NCI-H2227 treated with DMSO at 0.1 percent for 48 hours (cell line): Measurements from ENCODE around the gene FAM240A.
"Not testable (repeated sequence)": the region's sequence is repeated elsewhere in the genome, so short reads cannot be mapped to it uniquely, and the experiment has no call there.

Source experiments
- DNase-seq: peaks from one replicate; lab custom pipeline; 2025; lab: John Stamatoyannopoulos, UW

The FAM240A gene

DNA sequence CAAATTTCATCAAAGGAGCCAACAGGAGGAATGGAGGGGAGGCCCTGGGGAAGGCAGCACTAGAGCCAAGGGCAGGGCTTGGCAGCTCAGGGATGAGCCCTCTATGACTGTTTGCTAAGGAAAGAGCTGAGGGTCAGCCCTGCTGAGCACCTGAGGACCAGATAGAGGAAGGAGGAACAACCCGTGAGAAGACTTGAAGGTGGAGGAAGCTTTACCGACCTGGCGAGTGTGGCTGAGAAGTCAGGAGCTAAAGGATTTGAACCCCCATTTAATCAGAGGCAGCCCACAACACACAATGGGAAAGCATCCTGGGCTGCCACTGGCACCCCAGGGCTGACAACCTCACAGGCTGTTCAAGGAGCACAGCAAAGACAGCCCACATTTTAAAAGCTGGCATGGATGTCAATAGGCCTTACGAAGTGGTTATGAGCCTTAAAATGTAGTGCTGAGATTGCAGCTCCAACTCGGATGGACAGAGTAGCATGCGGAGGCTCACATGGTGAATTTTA is 25.5 kb upstream of the FAM240A start:
- no peak for DNase-seq

DNA sequence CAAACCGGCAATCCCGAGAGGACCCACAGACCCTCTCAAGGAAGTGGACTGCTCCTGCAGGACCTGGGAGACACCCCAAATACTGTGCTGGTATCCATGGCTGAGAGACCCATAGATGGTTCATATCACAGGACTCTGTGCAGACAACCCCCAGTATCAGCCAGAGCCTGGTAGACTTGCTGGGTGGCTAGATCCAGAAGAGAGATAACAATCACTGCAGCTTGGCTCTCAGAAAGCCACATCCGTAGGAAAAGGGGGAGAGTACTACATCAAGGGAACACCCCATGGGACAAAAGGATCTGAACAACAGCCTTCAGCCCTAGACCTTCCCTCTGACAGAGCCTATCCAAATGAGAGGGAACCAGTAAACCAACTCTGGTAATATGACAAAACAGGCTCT is 25.1 kb upstream of the FAM240A start:
- not testable (repeated sequence) for DNase-seq

DNA sequence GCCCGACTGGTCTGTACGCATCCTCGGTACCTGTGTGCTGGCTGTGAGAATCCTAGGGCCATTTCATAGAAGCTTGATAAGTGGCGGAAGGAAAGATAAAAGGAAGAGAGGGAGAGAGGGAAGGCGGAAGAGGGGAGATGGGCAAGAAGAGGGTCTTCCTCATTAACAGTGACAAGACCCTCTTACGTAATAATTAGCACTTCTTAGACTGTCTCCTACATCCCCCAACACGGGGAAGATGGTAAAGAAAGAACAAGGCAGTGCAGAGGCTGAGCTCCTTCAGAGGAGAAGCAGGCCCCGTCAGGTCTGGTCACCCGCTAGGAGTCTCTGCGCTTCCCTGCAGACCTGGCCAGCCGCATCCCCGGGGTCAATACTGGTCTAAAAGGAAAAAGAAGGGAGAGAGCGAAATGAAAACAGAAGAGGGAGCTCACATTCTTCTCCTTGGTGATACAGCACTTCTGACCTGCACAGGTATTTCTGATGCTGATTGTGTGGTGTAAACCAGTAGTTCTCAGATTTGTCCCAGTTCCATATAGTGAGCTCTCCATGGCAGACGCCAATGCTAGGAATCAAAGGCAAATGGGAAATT is 19.0 kb upstream of the FAM240A start:
- DNase-seq: no peak

DNA sequence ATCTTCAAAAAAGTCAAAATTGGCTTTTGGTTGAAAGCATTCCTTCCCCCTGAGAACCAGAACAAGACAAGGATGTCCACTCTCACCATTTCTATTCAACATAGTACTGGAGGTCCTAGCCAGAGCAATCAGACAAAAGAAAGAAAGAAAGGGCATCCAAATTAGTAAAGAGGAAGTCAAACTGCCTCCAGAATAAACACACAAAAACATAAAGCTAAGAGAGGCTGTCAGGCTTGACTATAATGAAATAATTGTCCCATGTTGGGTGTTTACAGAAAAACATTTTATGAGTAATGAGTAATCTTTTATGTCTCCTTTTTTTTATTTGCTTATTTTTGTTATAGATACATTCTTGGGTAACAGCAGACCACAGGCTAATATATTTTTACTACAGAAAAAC is 18.3 kb upstream of the FAM240A start:
- no peak for DNase-seq

DNA sequence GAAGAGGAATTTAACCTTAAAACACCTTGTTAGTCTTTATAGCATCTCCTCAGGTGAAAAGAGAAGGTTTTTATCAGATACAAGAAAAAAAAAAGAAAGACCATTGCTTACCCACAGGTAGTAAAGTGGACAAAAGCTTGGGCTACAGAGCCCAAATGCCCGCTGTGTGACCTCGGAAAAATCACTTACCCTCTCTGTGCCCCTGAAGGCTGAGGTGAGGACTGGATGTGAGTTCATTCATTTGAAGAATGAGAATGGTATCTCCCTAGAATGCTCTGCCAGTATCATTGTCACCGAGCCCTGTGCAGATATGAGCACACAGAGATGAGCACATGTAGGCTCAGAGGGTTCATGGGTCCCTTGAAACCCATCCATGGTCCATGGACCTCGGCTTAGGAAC is 17.6 kb upstream of the FAM240A start:
- no peak for DNase-seq

DNA sequence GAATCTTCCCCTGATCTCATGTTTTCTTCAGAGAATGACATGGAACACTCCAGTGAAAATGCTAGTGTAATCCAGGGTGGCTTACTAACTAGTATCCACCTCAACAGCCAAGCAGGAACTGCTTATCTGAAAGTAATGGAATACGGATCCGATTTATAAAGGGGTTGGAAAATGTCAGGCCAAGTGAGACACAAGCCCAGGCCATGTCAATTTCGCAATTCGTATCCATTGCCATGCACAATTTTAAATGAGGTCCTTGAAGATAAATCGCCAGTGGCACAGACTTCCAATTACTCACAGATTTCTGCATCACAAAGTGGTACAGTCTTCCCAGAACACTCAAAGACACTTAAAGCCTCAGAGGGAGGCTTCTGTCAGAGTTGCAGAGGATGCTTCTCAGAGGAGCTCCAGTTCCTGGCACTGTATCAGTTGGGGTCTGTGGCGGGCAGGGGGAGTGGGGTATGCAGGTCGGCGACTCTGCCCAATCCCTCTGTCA is 16.5 kb upstream of the FAM240A start:
- DNase-seq: no peak

GRCh38 chr3:46599590-46599989 is 12.7 kb upstream of the FAM240A start:
- DNase-seq: no peak

GRCh38 chr3:46603446-46604046 is 8.8 kb upstream of the FAM240A start:
- DNase-seq: peak; percentile 46

GRCh38 chr3:46604127-46604526 is 8.2 kb upstream of the FAM240A start:
- no peak for DNase-seq

DNA sequence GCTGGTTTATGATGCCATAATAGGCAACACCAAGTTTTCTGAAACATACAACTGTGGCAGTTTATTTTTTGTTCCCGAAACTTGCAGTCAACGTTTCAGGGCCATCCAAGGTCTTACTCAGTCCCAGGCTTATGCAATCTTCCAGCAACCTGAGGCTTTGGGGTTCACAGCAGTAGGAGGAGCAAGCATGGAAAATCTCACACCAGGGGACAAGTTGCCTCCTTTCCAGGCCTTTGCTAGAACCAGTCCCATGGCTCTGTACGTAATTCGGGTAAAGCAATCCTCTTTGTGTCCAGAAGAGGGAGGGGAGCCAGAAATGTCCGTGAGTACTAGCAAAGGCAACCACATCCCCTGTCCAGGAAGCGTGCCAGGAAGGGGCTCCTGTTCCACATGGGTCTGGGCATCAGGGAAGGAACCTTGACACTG is 4.7 kb upstream of the FAM240A start:
- DNase-seq: no peak

- DNase-seq: no peak
These were observed 3.1 kb upstream of the FAM240A start for GRCh38 chr3:46609212-46609721.

- no peak for DNase-seq
These were observed 2.2 kb upstream of the FAM240A start for GRCh38 chr3:46609944-46610722.

- DNase-seq: no peak
These were observed 1.1 kb downstream of the FAM240A start for GRCh38 chr3:46613313-46614005.

DNA sequence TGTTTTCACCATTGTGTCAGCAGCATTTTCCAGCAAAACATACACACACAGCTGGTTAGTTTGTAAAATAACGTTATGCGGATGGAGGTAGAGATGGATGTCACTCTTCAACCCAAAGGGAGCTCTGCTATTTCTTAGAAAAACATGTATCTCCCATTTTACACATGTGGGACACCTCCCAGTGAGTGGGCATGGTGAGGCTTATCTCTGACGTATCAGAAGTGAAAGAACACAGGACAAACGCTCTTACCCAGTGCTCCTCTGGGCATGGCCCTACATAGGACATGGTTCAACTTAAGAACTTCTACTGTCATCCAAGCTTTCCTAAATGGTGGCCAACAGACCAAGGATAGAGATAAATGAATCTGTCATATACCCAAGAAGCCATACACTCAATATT is 2.1 kb downstream of the FAM240A start:
- DNase-seq: no peak

GRCh38 chr3:46615050-46615775 is 2.9 kb downstream of the FAM240A start:
- no peak for DNase-seq

GRCh38 chr3:46615976-46616375 is 3.7 kb downstream of the FAM240A start:
- DNase-seq: no peak

- no peak for DNase-seq
These were observed 5.6 kb downstream of the FAM240A start for GRCh38 chr3:46617941-46618340.

- DNase-seq: no peak
These were observed 7.8 kb downstream of the FAM240A start for GRCh38 chr3:46619845-46620778.

DNA sequence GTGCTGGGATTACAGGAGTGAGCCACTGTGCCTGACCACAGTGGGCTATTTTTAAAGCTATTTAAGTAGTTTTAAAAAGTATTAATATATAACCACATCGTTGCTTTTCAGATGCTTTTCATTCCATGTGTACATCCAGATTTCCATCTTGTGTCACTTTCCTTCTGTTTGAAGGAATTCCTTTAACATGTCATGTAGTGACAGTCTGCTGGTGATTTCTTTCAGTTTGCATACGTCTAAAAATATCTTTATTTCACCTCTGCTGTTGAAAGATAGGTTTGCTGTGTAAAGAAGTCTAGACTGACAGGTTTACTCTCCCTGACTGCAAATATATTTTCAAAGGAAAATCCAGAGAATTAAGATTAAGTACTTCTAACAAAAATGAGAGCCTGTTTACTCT is 12.2 kb downstream of the FAM240A start:
- DNase-seq: no peak

GRCh38 chr3:46624975-46625490 is 12.7 kb downstream of the FAM240A start:
- no peak for DNase-seq
